CD4-positive, alpha-beta T cell treated with Interleukin-17A for 1 hour (primary cell): ENCODE data around the gene OR2L3.
"Not testable (repeated sequence)": the region's sequence is repeated elsewhere in the genome, so short reads cannot be mapped to it uniquely, and the experiment has no call there.

Experiments
- DNase-seq: peaks from one replicate; pipeline ENCODE4 v3.0.0-alpha.2; 2020

The OR2L3 gene

GRCh38 chr1:248046536-248046935 lies at the start of gene OR2L3:
Gene OR2L3 (plus strand): TSS chr1:248046836. CDS start chr1:248060682, 13,846 bp downstream.
- DNase-seq = no peak

GRCh38 chr1:247998811-247999210 lies 47.8 kb upstream of the OR2L3 start:
- DNase-seq = no peak

GRCh38 chr1:248000169-248000568 lies 46.5 kb upstream of the OR2L3 start:
- no peak for DNase-seq

GRCh38 chr1:248007778-248008177 lies 38.9 kb upstream of the OR2L3 start:
- DNase-seq = no peak

GRCh38 chr1:248009681-248010080 lies 37.0 kb upstream of the OR2L3 start:
- no peak for DNase-seq

GRCh38 chr1:248013229-248013710 lies 33.4 kb upstream of the OR2L3 start, which contains the start of gene OR2L5:
Gene OR2L5 (plus strand): TSS chr1:248013660. CDS start chr1:248021948, 8,288 bp downstream.
- DNase-seq = no peak

GRCh38 chr1:248015803-248016202 lies 30.8 kb upstream of the OR2L3 start:
- DNase-seq = no peak

GRCh38 chr1:248029770-248030169 lies 16.9 kb upstream of the OR2L3 start, which contains the start of gene OR2L2:
Gene OR2L2 (plus strand): TSS chr1:248030070. CDS start chr1:248038268, 8,198 bp downstream.
- no peak for DNase-seq

GRCh38 chr1:248045209-248045608 lies 1.4 kb upstream of the OR2L3 start:
- no peak for DNase-seq

- no peak for DNase-seq
These were observed 372 bp downstream of the OR2L3 start for GRCh38 chr1:248047008-248047407.

- DNase-seq = no peak
These were observed 8.0 kb downstream of the OR2L3 start for GRCh38 chr1:248054671-248055070.

- no peak for DNase-seq
These were observed 8.6 kb downstream of the OR2L3 start for GRCh38 chr1:248055261-248055660.

GRCh38 chr1:248065071-248065470 lies 18.4 kb downstream of the OR2L3 start:
- DNase-seq = no peak

- no peak for DNase-seq
These were observed 19.0 kb downstream of the OR2L3 start for GRCh38 chr1:248065604-248066003.

- not testable (repeated sequence) for DNase-seq
These were observed 37.2 kb downstream of the OR2L3 start for GRCh38 chr1:248083864-248084263.

GRCh38 chr1:248094884-248095283 lies 48.2 kb downstream of the OR2L3 start, which contains the start of gene OR2L13:
Gene OR2L13 (plus strand): TSS chr1:248095184. CDS start chr1:248099376, 4,192 bp downstream.
- DNase-seq = no peak

GRCh38 chr1:248098529-248098928 lies 51.9 kb downstream of the OR2L3 start:
- DNase-seq = no peak

GRCh38 chr1:248102847-248103246 lies 56.2 kb downstream of the OR2L3 start:
- DNase-seq = no peak

- no peak for DNase-seq
These were observed 64.5 kb downstream of the OR2L3 start for GRCh38 chr1:248111157-248111556.
